GM19372 (cell line): ENCODE data around the gene TRPC5OS.

Experiments used
- ATAC-seq: cut with Tn5 transposase; IDR thresholded peaks from one replicate; pipeline ENCODE4 v1.9.1; 2021; ENCODE audit warnings: mild to moderate bottlenecking, low read depth, moderate library complexity; ENCODE audit not compliant: unreplicated experiment

The TRPC5OS gene

GRCh38 chrX:111875881-111876280 is at the start of gene TRPC5OS:
Gene TRPC5OS (plus strand): TSS chrX:111876181. CDS start chrX:111901850, 25,669 bp downstream.
- ATAC-seq, result no peak

- ATAC-seq, result no peak
Measured at GRCh38 chrX:111829345-111829744, 46.6 kb upstream of the TRPC5OS start.

DNA sequence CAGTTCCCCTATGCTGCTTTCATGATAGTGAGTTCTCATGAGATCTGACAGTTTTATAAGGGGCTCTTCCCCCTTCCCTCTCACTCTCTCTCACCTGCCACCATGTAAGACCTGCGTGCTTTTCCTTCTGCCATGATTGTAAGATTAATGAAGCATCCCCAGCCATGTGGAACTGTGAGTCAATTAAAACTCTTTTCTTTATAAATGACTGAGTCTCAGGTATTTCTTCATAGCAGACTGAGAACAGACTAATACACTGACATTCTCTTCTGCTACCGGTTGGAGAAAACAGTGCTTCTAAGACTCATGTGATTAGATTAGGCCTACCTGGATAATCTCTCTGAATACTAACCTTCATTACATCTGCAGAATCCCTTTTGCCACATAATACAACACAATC is 45.4 kb upstream of the TRPC5OS start:
- ATAC-seq, result no peak

GRCh38 chrX:111831343-111831742 is 44.6 kb upstream of the TRPC5OS start:
- no peak for ATAC-seq

GRCh38 chrX:111837197-111837596 is 38.8 kb upstream of the TRPC5OS start:
- ATAC-seq, result no peak

- ATAC-seq, result no peak
Measured at GRCh38 chrX:111847491-111848133, 28.4 kb upstream of the TRPC5OS start.

- ATAC-seq, result no peak
Measured at GRCh38 chrX:111848541-111848940, 27.4 kb upstream of the TRPC5OS start.

GRCh38 chrX:111850975-111851374 is 25.0 kb upstream of the TRPC5OS start:
- no peak for ATAC-seq

- no peak for ATAC-seq
Measured at GRCh38 chrX:111854556-111855490, 21.2 kb upstream of the TRPC5OS start.

DNA sequence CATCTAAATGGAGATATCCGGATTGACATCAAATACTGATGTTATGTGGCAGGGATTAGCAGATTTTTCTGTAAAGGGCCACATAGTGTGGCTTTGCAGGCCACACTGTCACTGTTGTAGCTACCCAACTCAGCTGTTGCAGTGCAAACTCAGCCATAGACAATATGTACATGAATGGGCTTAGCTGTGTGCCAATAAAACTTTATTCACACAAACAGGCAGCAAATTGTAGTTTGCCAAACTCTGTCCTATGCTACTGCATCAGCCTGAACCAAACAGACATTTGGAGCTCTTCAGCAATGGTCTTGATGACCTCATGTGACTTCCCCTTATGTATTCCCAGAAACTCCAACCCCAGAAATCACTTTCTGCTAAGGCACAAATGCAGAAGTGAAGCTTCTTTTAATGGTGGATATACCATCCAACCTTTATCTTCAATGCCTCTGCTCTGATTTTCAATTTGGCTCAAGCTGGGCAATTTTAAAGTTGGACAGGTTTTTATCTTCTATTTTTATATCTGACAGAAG is 18.4 kb upstream of the TRPC5OS start:
- ATAC-seq, result no peak

- ATAC-seq, result no peak
Measured at GRCh38 chrX:111861605-111862004, 14.4 kb upstream of the TRPC5OS start.

GRCh38 chrX:111867236-111867635 is 8.7 kb upstream of the TRPC5OS start:
- no peak for ATAC-seq

- peak; percentile 45 for ATAC-seq
Measured at GRCh38 chrX:111868726-111869638, 7.0 kb upstream of the TRPC5OS start.

DNA sequence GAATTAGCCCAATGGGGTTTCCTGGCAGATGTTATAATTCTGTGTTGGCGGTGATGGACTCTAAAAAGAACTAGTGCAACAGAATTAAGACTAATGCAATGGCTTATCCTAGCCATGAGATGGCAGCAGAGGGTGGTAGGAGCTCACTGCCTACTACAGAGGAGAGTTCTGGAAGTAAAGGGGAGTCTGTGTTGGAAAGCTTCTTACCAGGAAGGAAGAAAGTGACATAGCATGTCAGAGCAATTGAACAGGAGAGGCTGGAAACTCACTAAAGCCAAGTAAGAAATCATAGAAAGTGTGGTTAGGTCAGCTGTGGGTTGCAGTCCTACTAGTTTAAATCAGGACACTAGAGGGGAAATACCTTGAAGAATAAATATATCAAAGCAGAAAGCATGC is 6.3 kb upstream of the TRPC5OS start:
- ATAC-seq, result peak; percentile 76

GRCh38 chrX:111874241-111874640 is 1.7 kb upstream of the TRPC5OS start:
- no peak for ATAC-seq

DNA sequence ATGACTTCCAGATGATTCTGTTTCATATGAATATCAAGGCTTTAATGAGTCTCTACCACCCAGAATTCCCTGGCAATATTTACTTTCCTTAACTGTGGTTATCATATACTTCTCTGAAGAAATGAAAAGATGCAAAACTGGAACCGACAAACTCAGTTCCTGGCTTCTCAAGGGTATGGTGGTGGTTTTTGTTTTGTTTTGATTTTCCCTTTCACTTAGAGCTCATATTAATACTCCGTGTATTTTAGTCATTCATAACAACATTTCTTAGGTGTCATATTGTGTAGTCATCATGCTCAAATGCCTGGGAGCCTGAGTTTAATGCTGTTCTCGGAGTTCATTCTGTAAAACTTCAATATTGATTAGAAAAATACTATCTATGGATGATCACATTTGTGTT is 665 bp downstream of the TRPC5OS start:
- ATAC-seq, result no peak

- ATAC-seq, result no peak
Measured at GRCh38 chrX:111877681-111878080, 1.7 kb downstream of the TRPC5OS start.

GRCh38 chrX:111880735-111881134 is 4.8 kb downstream of the TRPC5OS start:
- ATAC-seq, result no peak

GRCh38 chrX:111881715-111882114 is 5.7 kb downstream of the TRPC5OS start:
- ATAC-seq, result no peak

GRCh38 chrX:111886678-111887077 is 10.7 kb downstream of the TRPC5OS start:
- ATAC-seq, result no peak
